Transverse colon (tissue), 4 donors: ENCODE measurements around the gene OR51Q1. TPM values are rescaled to one million over a fixed set of nuclear protein-coding genes. Genes with fewer than 3 reads are reported as not detected.

Source experiments
- DNase-seq: peaks from one replicate; pipeline ENCODE4 v3.0.0-alpha.2; 2019
- H3K27ac ChIP-seq, 4 donors: fragments of 200-600 bp; sonication (generic); 2 replicates each; pipeline ENCODE4 v1.5.1; 2016 to 2018; ENCODE audit warnings: inconsistent platforms in 4 of 4
- H3K27me3 ChIP-seq: fragments of 200-600 bp; sonication (generic); 2 replicates; pipeline ENCODE4 v1.5.1; 2017; ENCODE audit warnings: inconsistent platforms
- H3K36me3 ChIP-seq, 4 donors: fragments of 200-600 bp; sonication (generic); 2 replicates each; pipeline ENCODE4 v1.5.1; 2017 to 2019; ENCODE audit warnings: inconsistent platforms in 4 of 4
- H3K4me1 ChIP-seq, 4 donors: fragments of 200-600 bp; sonication (generic); 2 replicates each; pipeline ENCODE4 v1.5.1; 2017 to 2020; ENCODE audit warnings: inconsistent platforms in 4 of 4
- H3K4me3 ChIP-seq, 4 donors: fragments of 200-600 bp; sonication (generic); 1 replicate in 1 of 4; 2 replicates in 3 of 4; pipeline versions ENCODE4 v1.5.1 to v1.6.1; 2017 to 2019; ENCODE audit warnings: inconsistent platforms in 4 of 4
- H3K9me3 ChIP-seq, 2 donors: fragments of 200-600 bp; sonication (generic); 2 replicates each; pipeline ENCODE4 v1.5.1; 2017 to 2019; ENCODE audit warnings: inconsistent platforms in 2 of 2
- CTCF ChIP-seq, 5 experiments: fragments of 200-600 bp in 3 of 5; fragments of 450-650 bp in 2 of 5; sonication (generic) in 3 of 5; IDR thresholded peaks; 1 replicate in 2 of 5; 2 replicates in 3 of 5; pipeline ENCODE4 v1.5.1; 2016 to 2017; ENCODE audit warnings: antibody characterized with exemption in 5 of 5, inconsistent platforms in 3 of 5, mild to moderate bottlenecking in 2 of 5, moderate library complexity in 1 of 5
- EP300 ChIP-seq: sonication (generic); formaldehyde crosslinking; IDR thresholded peaks from one replicate; pipeline ENCODE4 v1.6.1; 2017; ENCODE audit warnings: antibody characterized with exemption, low read depth
- POLR2A ChIP-seq: fragments of 450-650 bp; IDR thresholded peaks from one replicate; pipeline ENCODE4 v1.6.1; 2016; ENCODE audit warnings: antibody characterized with exemption, mild to moderate bottlenecking, moderate library complexity
- POLR2AphosphoS5 ChIP-seq, 3 donors: sonication (generic); formaldehyde crosslinking; IDR thresholded peaks; one replicate each; pipeline ENCODE4 v1.6.1; 2016; ENCODE audit warnings: antibody characterized with exemption in 3 of 3
- WGBS, 2 donors: methylation state at CpG; one replicate each; pipeline ENCODE4 v1.1.5; 2018; ENCODE audit warnings: low coverage in 1 of 2; 5-methylcytosine and 5-hydroxymethylcytosine counted together
- in situ Hi-C, 4 donors: fragments of 200-750 bp; cut with MboI; loops; one replicate each; pipeline versions ENCODE4 v1.15.0 to v1.15.1; 2017; ENCODE audit warnings: low sequenced_read_pairs in 3 of 4, low pct_ligation_motif_present in 1 of 4, low pct_unique_long_range_greater_than_20kb in 1 of 4
- intact Hi-C: fragments of 100-400 bp; cut with DNase I; formaldehyde crosslinking; loops from one replicate; pipeline ENCODE4 v1.15.1; 2023; ENCODE audit warnings: low total_unique reads
- total RNA-seq, 4 donors: library from RNA; depleted of rRNA; stranded (reverse); fragments of >200 nt; gene quantifications; one replicate each; pipeline ENCODE4 v1.1.0, GENCODE V29; 2016

The OR51Q1 gene, protein sequence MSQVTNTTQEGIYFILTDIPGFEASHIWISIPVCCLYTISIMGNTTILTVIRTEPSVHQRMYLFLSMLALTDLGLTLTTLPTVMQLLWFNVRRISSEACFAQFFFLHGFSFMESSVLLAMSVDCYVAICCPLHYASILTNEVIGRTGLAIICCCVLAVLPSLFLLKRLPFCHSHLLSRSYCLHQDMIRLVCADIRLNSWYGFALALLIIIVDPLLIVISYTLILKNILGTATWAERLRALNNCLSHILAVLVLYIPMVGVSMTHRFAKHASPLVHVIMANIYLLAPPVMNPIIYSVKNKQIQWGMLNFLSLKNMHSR
- total RNA-seq, result not detected

DNA sequence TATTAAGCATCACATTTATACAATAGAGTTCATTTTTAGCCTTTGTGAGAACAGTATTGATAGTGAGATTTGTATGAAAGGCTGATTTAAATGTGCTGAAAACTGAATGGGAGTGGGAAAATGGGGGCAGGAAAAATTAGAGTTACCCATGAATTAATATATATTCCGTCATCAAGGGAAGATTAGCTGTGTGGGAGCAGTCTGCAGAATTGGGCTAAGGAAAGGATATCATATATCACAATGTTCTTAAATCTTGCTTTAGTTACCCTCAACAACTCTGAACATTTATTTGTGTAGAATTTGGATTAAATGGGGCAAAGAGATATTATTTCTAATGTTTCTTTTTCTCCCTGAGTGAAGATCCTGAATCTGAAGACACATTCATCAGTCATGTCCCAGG, at the start of gene OR51Q1:
OR51Q1 (plus strand) TSS at position 301 of the 400 bp plus-strand sequence; CDS start at position 391, 90 bp downstream.
- H3K9me3 ChIP-seq, result no peaks in the 10 kb centered on the region
- WGBS, 2 donors, result 86 to 89% methylated on average over 1 of the region's 1 CpG
- TF ChIP-seq POLR2AphosphoS5 (IDR thresholded peaks at IDR 0.05) (no peak), POLR2A (no peak), EP300 (no peak), CTCF (IDR thresholded peaks at IDR 0.05) (no peak)
- DNase-seq, result no peak
- H3K4me1 ChIP-seq, result no peaks in the 10 kb centered on the region
- H3K27ac ChIP-seq, result no peak within 1 kb of the TSS
- intact Hi-C loops, result no loop called here
- in situ Hi-C loops, result no loop called here
- H3K27me3 ChIP-seq, result no peaks in the 10 kb centered on the region
- no peaks in the 10 kb centered on the region for H3K36me3 ChIP-seq
- H3K4me3 ChIP-seq, result no peak within 1 kb of the TSS

GRCh38 chr11:5380740-5381342, 41.1 kb upstream of the OR51Q1 start:
- Histone ChIP-seq H3K4me3 (no peak overlapping the region), H3K9me3 (no peaks in the 10 kb centered on the region), H3K36me3 (no peaks in the 10 kb centered on the region), H3K27ac (no peak overlapping the region), H3K27me3 (no peaks in the 10 kb centered on the region), H3K4me1 (no peaks in the 10 kb centered on the region)
- 66 to 72% methylated on average over 4 of the region's 4 CpGs for WGBS, 2 donors
- TF ChIP-seq CTCF (IDR thresholded peaks at IDR 0.05) (peak; percentile 36 to 62 (median 53)), POLR2A (no peak)
- DNase-seq, result peak; percentile 27
- intact Hi-C loops (no loop called here), in situ Hi-C loops (no loop called here)

GRCh38 chr11:5383576-5383975, 38.3 kb upstream of the OR51Q1 start, which contains the start of gene OR51M1:
Gene OR51M1, plus strand, starts transcription at chr11:5383812. Its CDS starts 5,587 bp downstream, at chr11:5389399.
- DNase-seq, result no peak
- H3K9me3 ChIP-seq, result no peaks in the 10 kb centered on the region
- in situ Hi-C loops, result no loop called here
- TF ChIP-seq EP300, result no peak
- no peak for TF ChIP-seq POLR2A
- TF ChIP-seq CTCF (IDR thresholded peaks at IDR 0.05), result no peak
- TF ChIP-seq POLR2AphosphoS5 (IDR thresholded peaks at IDR 0.05), result no peak
- H3K27me3 ChIP-seq, result no peaks in the 10 kb centered on the region
- no peak within 1 kb of the TSS for H3K27ac ChIP-seq
- H3K36me3 ChIP-seq, result no peaks in the 10 kb centered on the region
- 67 to 100% methylated on average over 1 of the region's 1 CpG for WGBS, 2 donors
- no peaks in the 10 kb centered on the region for H3K4me1 ChIP-seq
- intact Hi-C loops, result no loop called here
- no peak within 1 kb of the TSS for H3K4me3 ChIP-seq

DNA sequence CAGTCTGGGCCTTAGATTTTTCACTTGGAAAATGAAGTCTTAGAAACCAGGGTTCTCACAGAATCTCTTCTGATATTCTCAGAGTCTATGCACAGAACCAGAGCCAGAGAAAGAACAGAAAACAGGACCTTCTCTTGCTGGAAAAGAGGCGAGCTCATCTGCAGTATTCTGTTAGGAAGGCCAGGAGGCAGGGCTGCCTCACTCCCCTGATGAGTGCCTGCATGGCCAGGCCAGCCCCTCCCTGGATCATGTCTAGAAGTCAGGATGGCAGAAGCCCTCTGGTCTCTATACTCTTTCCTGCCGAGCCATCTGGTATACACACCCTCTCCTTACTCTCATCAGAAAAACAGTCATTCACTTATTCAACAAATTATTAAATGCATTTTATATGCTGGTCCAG, 37.6 kb upstream of the OR51Q1 start:
- in situ Hi-C loops, result no loop called here

More for the DNA sequence above, 37.6 kb upstream of the OR51Q1 start:
- WGBS, 2 donors, result 63 to 75% methylated on average over 1 to 2 of the region's 2 CpGs
- no peaks in the 10 kb centered on the region for H3K4me1 ChIP-seq
- DNase-seq, result no peak
- H3K36me3 ChIP-seq, result no peaks in the 10 kb centered on the region
- no peak overlapping the region for H3K4me3 ChIP-seq
- H3K9me3 ChIP-seq, result no peaks in the 10 kb centered on the region
- no peak overlapping the region for H3K27ac ChIP-seq
- H3K27me3 ChIP-seq, result no peaks in the 10 kb centered on the region
- TF ChIP-seq POLR2AphosphoS5 (IDR thresholded peaks at IDR 0.05) (no peak), POLR2A (no peak), CTCF (IDR thresholded peaks at IDR 0.05) (no peak), EP300 (no peak)
- intact Hi-C loops, result no loop called here
